ENCODE measurements around the gene SMIM17. TPM values are rescaled to one million over a fixed set of nuclear protein-coding genes. Genes with fewer than 3 reads are reported as not detected.

The SMIM17 gene
- total RNA-seq = 0.93 TPM
- 1 to 10 TPM in 6 of 8 donors, under 1 TPM in 2; 0.85 to 2.6 (median 1.3) TPM for polyA plus RNA-seq (ENCODE audit: insufficient read depth in 1 of 8, insufficient read length in 8 of 8, low replicate concordance in 1 of 8)
- long read RNA-seq, donor 1 = 0 reads
- long read RNA-seq, donor 2 = 0 reads
- long read RNA-seq, donor 3 = 0 reads
- long read RNA-seq, donor 4 = 0 reads
- long read RNA-seq, donor 5 = 0 reads
- long read RNA-seq, donor 6 = 0 reads
- long read RNA-seq, donor 7 = 0 reads
- long read RNA-seq, donor 8 = 0 reads
- long read RNA-seq, donor 9 = 0 reads
- long read RNA-seq, donor 10 = 0 reads
- long read RNA-seq, donor 11 = 0 reads

DNA sequence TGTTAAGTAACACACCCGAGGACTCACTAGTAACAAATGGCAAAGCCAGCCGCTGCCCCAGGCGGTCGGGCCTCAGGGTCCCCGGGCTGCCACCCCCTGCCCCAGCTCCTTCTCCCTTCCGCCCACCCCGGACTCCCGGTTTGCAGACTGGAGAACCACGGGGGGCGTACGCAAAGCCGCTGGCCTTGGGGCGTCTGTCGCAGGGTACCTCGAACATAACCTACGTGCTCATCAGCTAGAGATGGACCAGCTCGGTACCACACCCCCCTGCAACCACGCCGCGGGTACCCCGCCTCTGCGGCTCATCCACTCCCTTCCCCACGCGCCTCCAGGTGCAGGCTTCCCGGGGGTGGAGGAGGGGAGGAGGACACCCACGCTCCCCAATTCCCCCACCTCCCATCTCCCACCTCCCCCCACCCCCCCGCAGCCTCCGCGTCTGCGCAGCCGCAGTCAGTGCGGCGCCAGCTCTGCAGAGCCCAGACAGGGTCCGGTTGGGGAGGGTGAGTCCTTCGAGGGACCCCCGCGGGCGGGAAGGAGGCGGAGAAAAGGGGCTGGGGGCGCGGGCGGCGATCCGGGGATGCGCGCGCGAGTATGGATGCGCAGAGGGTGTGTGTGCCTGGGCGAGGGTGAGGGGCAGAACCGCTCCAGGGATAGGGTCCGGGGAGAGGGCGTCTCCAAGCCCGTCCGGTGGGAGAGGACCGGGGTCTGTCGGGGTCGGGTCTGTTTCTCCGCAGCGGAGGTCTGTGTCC is at the start of gene SMIM17:
Gene SMIM17, plus strand, starts transcription at position 449 of the 749 bp plus-strand sequence. CDS start 2,509 bp downstream, outside the sequence.
- 8% methylated on average over 45 of the region's 60 CpGs for WGBS (ENCODE audit: insufficient coverage)
- H3K4me3 ChIP-seq (ENCODE audit: low read length) = no peak within 1 kb of the TSS
- no peak within 1 kb of the TSS for H3K27ac ChIP-seq (ENCODE audit: low read length)
- no peak for DNase-seq
- no peaks in the 10 kb centered on the region for H3K9me3 ChIP-seq (replicated peaks; ENCODE audit: control insufficient read depth, low read depth, low read length)
- no peaks in the 10 kb centered on the region for H3K4me1 ChIP-seq (ENCODE audit: control insufficient read depth, insufficient read depth, low read length)
- peaks cover 23% of the 10 kb centered on the region for H3K27me3 ChIP-seq (ENCODE audit: control insufficient read depth, insufficient read depth, low read length)
- H3K36me3 ChIP-seq (ENCODE audit: control insufficient read depth, insufficient read depth, low read length) = no peaks in the 10 kb centered on the region

DNA sequence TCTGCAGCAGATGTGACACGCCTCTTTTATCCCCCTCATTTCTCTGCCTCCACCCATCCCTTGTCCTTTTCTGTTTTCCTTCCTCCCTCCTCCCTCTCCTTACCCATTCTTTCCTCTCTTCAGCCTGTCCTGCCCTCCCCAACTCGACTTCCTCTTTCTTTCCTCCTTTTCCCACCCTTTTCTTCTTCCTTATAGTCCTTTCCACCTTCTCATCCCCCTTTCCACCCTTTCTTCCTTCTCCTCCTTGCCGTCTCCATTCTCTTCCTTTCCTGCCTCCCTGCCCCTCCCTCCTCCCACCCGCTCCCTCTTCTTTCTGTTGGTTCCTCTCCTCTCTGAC is 48.5 kb upstream of the SMIM17 start:
- Histone ChIP-seq H3K9me3 (replicated peaks; ENCODE audit: control insufficient read depth, low read depth, low read length) (peaks cover 6% of the 10 kb centered on the region), H3K27ac (ENCODE audit: low read length) (no peak overlapping the region)

DNA sequence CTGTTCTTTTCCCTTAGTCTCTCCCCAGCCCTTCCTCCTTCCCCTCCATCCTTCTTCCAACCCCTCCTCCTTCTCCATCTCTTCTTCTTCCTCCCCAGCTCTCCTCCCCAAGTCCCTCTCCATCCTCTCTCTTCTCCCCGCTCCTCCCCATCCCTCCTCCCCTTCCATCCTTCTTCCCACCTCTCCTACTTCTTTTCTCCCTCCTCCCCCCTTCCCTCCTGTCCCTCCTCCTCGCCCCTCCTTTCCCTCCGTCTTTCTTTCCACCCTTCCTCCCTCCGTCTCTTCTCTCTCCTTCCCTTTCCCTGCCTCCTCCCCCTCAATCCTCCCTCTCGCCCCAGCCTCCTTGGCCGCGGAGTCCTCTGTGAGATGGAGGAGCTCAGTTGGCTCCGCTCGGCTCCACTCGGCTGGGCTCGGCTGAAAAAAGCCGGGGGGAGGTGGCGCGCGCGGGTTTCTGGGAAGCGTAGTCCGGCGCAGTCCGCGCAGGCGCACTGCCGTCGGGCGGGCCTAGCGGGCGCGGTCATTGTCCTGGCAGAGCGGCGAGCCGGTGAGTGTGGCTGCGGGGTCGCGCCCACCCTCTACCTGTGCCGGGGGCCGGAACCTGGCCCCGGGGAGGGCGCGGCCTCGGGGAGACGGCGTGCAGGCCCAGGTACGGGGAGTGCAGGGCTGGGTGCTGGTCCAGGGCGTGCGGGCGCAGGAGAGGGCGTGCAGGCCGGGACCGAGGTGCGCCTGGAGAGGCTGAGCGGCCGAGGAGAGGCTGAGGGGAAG is 48.0 kb upstream of the SMIM17 start, which contains the start of gene ZNF71:
Gene ZNF71, plus strand, starts transcription at position 520 of the 765 bp plus-strand sequence. CDS start 6,257 bp downstream, outside the sequence.
- peak within 1 kb of the TSS; percentile 91 for H3K4me3 ChIP-seq (ENCODE audit: low read length)
- peaks cover 10% of the 10 kb centered on the region for H3K4me1 ChIP-seq (ENCODE audit: control insufficient read depth, insufficient read depth, low read length)
- H3K27me3 ChIP-seq (ENCODE audit: control insufficient read depth, insufficient read depth, low read length) = no peaks in the 10 kb centered on the region
- peak; percentile 95 for DNase-seq
- peak within 1 kb of the TSS; percentile 20 for H3K27ac ChIP-seq (ENCODE audit: low read length)
- WGBS (ENCODE audit: insufficient coverage) = under 1% methylated on average over 49 of the region's 52 CpGs
- H3K36me3 ChIP-seq (ENCODE audit: control insufficient read depth, insufficient read depth, low read length) = peaks cover 22% of the 10 kb centered on the region
- H3K9me3 ChIP-seq (replicated peaks; ENCODE audit: control insufficient read depth, low read depth, low read length) = peaks cover 5% of the 10 kb centered on the region

More for the DNA sequence above, 48.5 kb upstream of the SMIM17 start:
- no peak for DNase-seq
- H3K4me1 ChIP-seq (ENCODE audit: control insufficient read depth, insufficient read depth, low read length) = peaks cover 10% of the 10 kb centered on the region
- H3K4me3 ChIP-seq (ENCODE audit: low read length) = no peak overlapping the region
- no peaks in the 10 kb centered on the region for H3K27me3 ChIP-seq (ENCODE audit: control insufficient read depth, insufficient read depth, low read length)
- 49% methylated on average over 4 of the region's 4 CpGs for WGBS (ENCODE audit: insufficient coverage)
- peaks cover 22% of the 10 kb centered on the region for H3K36me3 ChIP-seq (ENCODE audit: control insufficient read depth, insufficient read depth, low read length)

DNA sequence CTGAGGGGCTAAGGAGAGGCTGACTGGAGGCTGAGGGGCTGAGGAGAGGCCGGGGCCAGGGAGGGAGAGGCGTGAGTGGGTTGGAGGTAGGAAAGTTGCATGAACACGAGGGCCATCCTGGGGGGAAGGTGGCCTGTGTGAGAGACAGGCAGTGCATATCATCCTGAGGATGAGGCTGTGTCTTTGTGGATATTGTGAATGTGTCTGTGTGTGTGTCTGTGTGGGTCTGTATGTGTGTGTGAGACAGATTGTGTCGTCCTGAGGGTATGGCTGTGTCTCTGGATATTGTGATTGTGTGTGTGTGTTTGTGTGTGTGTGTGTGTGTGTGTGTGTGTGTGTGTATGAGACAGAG is 47.4 kb upstream of the SMIM17 start:
- 0% methylated on average over 4 of the region's 4 CpGs for WGBS (ENCODE audit: insufficient coverage)
- no peaks in the 10 kb centered on the region for H3K27me3 ChIP-seq (ENCODE audit: control insufficient read depth, insufficient read depth, low read length)
- peak overlapping the region; percentile 20 for H3K27ac ChIP-seq (ENCODE audit: low read length)
- peak overlapping the region; percentile 91 for H3K4me3 ChIP-seq (ENCODE audit: low read length)
- H3K9me3 ChIP-seq (replicated peaks; ENCODE audit: control insufficient read depth, low read depth, low read length) = peaks cover 5% of the 10 kb centered on the region
- H3K4me1 ChIP-seq (ENCODE audit: control insufficient read depth, insufficient read depth, low read length) = peaks cover 10% of the 10 kb centered on the region
- DNase-seq = no peak
- H3K36me3 ChIP-seq (ENCODE audit: control insufficient read depth, insufficient read depth, low read length) = peaks cover 22% of the 10 kb centered on the region

DNA sequence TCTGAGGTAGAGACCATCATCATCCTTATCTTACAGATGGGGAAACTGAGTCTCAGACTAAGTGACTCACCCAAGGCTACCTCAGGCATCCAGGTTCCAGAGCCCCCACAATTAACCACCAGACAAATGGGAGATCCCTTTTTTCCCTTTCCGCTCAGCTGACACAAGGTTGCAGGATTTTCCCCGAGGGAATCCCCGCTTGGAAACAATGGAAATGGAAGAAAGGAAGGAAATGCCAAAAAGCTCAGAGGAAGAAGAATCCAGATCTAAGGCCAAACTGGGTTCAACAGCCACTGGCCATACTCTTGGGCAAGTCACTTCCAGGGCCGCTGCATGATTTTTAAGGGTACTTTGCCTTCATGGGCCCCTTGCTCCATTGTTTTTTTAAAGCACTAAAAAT is 46.3 kb upstream of the SMIM17 start:
- DNase-seq = no peak
- Histone ChIP-seq H3K4me3 (ENCODE audit: low read length) (no peak overlapping the region), H3K36me3 (ENCODE audit: control insufficient read depth, insufficient read depth, low read length) (peaks cover 34% of the 10 kb centered on the region), H3K27ac (ENCODE audit: low read length) (no peak overlapping the region), H3K27me3 (ENCODE audit: control insufficient read depth, insufficient read depth, low read length) (no peaks in the 10 kb centered on the region), H3K4me1 (ENCODE audit: control insufficient read depth, insufficient read depth, low read length) (peaks cover 10% of the 10 kb centered on the region), H3K9me3 (replicated peaks; ENCODE audit: control insufficient read depth, low read depth, low read length) (peaks cover 13% of the 10 kb centered on the region)
- 70% methylated on average over 2 of the region's 4 CpGs for WGBS (ENCODE audit: insufficient coverage)

- no peaks in the 10 kb centered on the region for H3K27me3 ChIP-seq (ENCODE audit: control insufficient read depth, insufficient read depth, low read length)
- no peak overlapping the region for H3K4me3 ChIP-seq (ENCODE audit: low read length)
- DNase-seq = no peak
- peaks cover 10% of the 10 kb centered on the region for H3K4me1 ChIP-seq (ENCODE audit: control insufficient read depth, insufficient read depth, low read length)
- peaks cover 37% of the 10 kb centered on the region for H3K36me3 ChIP-seq (ENCODE audit: control insufficient read depth, insufficient read depth, low read length)
- 80% methylated on average over 1 of the region's 4 CpGs for WGBS (ENCODE audit: insufficient coverage)
- peaks cover 13% of the 10 kb centered on the region for H3K9me3 ChIP-seq (replicated peaks; ENCODE audit: control insufficient read depth, low read depth, low read length)
- no peak overlapping the region for H3K27ac ChIP-seq (ENCODE audit: low read length)
Measured at GRCh38 chr19:56597696-56598095, 45.3 kb upstream of the SMIM17 start.

- Histone ChIP-seq H3K27ac (ENCODE audit: low read length) (no peak overlapping the region), H3K9me3 (replicated peaks; ENCODE audit: control insufficient read depth, low read depth, low read length) (peaks cover 39% of the 10 kb centered on the region), H3K4me3 (ENCODE audit: low read length) (no peak overlapping the region), H3K4me1 (ENCODE audit: control insufficient read depth, insufficient read depth, low read length) (peaks cover 2% of the 10 kb centered on the region), H3K27me3 (ENCODE audit: control insufficient read depth, insufficient read depth, low read length) (no peaks in the 10 kb centered on the region), H3K36me3 (ENCODE audit: control insufficient read depth, insufficient read depth, low read length) (peaks cover 47% of the 10 kb centered on the region)
- 100% methylated on average over 2 of the region's 3 CpGs for WGBS (ENCODE audit: insufficient coverage)
- no peak for DNase-seq
Measured at GRCh38 chr19:56601375-56601774, 41.6 kb upstream of the SMIM17 start.

- no peaks in the 10 kb centered on the region for H3K4me1 ChIP-seq (ENCODE audit: control insufficient read depth, insufficient read depth, low read length)
- H3K27ac ChIP-seq (ENCODE audit: low read length) = no peak overlapping the region
- WGBS (ENCODE audit: insufficient coverage) = 81% methylated on average over 5 of the region's 6 CpGs
- H3K27me3 ChIP-seq (ENCODE audit: control insufficient read depth, insufficient read depth, low read length) = no peaks in the 10 kb centered on the region
- H3K36me3 ChIP-seq (ENCODE audit: control insufficient read depth, insufficient read depth, low read length) = peaks cover 34% of the 10 kb centered on the region
- no peak overlapping the region for H3K4me3 ChIP-seq (ENCODE audit: low read length)
- DNase-seq = no peak
- peaks cover 55% of the 10 kb centered on the region for H3K9me3 ChIP-seq (replicated peaks; ENCODE audit: control insufficient read depth, low read depth, low read length)
Measured at GRCh38 chr19:56603829-56604228, 39.1 kb upstream of the SMIM17 start.

DNA sequence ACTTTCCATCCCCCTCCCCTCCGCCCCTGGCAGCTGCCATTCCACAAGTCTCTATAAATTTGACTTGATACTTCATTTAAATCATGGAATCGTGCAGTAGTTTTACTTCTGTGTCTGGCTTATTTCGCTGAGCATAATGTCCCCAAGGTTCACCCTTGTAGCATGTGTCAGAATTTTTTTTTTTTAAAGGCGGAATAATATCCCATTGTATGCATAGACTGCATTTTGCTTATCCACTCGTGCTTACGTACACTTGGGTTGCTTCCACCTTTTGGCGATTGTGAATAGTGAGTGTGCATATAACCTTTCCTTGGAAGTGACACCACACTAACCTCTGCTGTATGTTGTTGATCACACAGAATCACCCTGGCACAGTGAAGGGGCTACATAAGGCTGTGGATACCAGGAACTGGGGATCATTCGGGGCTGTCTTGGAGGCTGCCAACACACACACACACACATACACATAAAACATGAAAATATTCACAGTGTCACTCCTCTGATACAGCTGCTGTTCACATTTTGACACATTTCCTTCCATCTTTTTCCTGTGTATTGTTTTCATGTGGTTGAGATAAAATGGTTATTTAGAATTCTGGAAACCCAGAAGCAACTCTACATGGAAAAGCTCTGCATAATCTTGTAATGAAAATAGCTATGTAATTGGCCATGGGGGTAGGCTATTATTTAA is 34.5 kb upstream of the SMIM17 start:
- no peaks in the 10 kb centered on the region for H3K27me3 ChIP-seq (ENCODE audit: control insufficient read depth, insufficient read depth, low read length)
- H3K9me3 ChIP-seq (replicated peaks; ENCODE audit: control insufficient read depth, low read depth, low read length) = peaks cover 57% of the 10 kb centered on the region
- H3K27ac ChIP-seq (ENCODE audit: low read length) = no peak overlapping the region
- no peak for DNase-seq
- WGBS (ENCODE audit: insufficient coverage) = no CpG with 5 or more reads among the region's 8 CpGs
- peaks cover 25% of the 10 kb centered on the region for H3K36me3 ChIP-seq (ENCODE audit: control insufficient read depth, insufficient read depth, low read length)
- no peaks in the 10 kb centered on the region for H3K4me1 ChIP-seq (ENCODE audit: control insufficient read depth, insufficient read depth, low read length)
- no peak overlapping the region for H3K4me3 ChIP-seq (ENCODE audit: low read length)
